GM18951 (cell line): ENCODE data around the gene STPG2.

ENCODE experiments used
- POLR2A ChIP-seq: IDR thresholded peaks from 4 replicates; pipeline ENCODE4 v1.6.1; 2011; ENCODE audit warnings: mild to moderate bottlenecking; ENCODE audit not compliant: insufficient read length, insufficient read depth; ENCODE audit errors: extremely low read depth
- in situ Hi-C: fragments of 300-500 bp; cut with MboI; formaldehyde crosslinking; loops from one replicate; pipeline ENCODE4 v1.12.0; 2022; ENCODE audit warnings: low sequenced_read_pairs, mixed read lengths, inconsistent platforms; ENCODE audit not compliant: unreplicated experiment

Gene STPG2

DNA sequence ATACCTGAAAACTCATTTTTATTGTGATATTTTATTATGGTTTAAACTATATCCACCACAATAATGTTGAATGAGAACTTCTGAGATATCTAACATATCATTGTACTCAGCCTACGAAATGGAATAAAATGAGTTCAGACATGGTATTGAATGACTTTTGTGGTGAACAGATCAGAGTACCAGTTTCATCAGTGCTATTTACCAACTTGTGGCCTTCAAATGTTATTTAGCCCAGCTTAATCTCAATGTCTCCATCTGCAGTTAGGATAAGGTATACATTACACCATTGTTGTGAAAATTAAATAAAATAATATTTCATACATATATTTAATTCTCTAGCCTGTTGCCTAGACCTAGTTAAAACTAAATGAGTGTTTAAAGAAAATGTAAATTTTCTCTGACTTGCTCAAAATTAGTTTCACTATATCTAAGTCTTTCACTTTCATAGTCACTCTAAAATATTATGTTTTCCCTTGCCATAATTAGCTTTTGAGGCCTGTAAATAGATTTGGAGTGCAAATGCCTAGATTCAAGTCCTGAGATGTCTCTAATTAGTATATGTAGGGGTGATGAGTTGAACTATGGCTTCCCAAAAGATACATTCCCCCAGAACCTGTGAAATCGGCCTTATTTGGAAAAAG is 594.2 kb downstream of the STPG2 start:
- no peak for TF ChIP-seq POLR2A
- in situ Hi-C loops: no loop called here

GRCh38 chr4:97548186-97548585 is 595.1 kb downstream of the STPG2 start:
- in situ Hi-C loops: no loop called here
- TF ChIP-seq POLR2A: no peak

DNA sequence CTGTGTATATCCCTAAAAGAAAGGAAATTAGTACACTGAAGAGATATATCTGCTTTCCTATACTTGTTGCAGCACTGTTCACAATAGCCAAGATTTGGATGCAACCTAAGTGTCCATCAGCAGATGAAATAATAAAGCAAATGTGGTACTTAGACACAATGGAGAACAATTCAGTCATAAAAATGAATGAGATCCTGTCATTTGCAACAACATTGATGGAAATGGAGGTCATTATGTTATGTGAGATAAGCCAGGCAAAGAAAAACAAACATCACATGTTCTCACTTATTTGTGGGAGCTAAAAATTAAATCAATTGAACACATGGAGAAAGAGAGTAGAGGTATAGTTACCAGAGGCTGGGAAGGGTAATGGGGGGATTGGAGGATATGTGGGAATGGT is 611.9 kb downstream of the STPG2 start:
- no peak for TF ChIP-seq POLR2A
- in situ Hi-C loops: no loop called here

DNA sequence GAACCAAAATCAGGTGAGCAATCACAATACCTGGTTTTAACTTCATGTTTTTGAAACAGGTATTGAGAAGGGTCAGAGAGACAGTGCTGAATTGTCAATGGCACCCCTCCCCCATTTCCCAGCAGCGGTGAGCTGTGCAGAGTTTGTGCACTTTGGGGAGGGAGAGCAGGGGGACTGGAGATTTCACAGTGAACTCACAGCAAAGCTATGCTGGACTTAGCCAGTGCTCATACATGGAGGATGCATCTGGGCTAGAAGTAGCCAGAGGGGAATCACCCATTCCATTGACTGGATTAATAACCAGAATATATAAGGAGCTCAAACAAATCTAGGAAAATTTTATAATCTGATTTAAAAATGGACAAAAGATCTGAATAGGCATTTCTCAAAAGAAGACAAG is 612.6 kb downstream of the STPG2 start:
- TF ChIP-seq POLR2A: no peak
- in situ Hi-C loops: no loop called here

- in situ Hi-C loops: no loop called here
- TF ChIP-seq POLR2A: no peak
These were observed 618.0 kb downstream of the STPG2 start for GRCh38 chr4:97525236-97525635.

- in situ Hi-C loops: no loop called here
- no peak for TF ChIP-seq POLR2A
These were observed 625.3 kb downstream of the STPG2 start for GRCh38 chr4:97517939-97518338.

GRCh38 chr4:97513917-97514316 is 629.4 kb downstream of the STPG2 start:
- no peak for TF ChIP-seq POLR2A
- in situ Hi-C loops: no loop called here
